ENCODE results near the gene CIT. TPM values are rescaled to one million over a fixed set of nuclear protein-coding genes. Genes with fewer than 3 reads are reported as not detected.
A peak's percentile ranks its signal among the peaks of the same experiment; 100 is the strongest.
"Not testable (repeated sequence)": the region's sequence is repeated elsewhere in the genome, so short reads cannot be mapped to it uniquely, and the experiment has no call there.

The CIT gene
- total and polyA plus RNA-seq, 2 experiments from 2014 or later = 1.4 to 30.3 TPM

DNA sequence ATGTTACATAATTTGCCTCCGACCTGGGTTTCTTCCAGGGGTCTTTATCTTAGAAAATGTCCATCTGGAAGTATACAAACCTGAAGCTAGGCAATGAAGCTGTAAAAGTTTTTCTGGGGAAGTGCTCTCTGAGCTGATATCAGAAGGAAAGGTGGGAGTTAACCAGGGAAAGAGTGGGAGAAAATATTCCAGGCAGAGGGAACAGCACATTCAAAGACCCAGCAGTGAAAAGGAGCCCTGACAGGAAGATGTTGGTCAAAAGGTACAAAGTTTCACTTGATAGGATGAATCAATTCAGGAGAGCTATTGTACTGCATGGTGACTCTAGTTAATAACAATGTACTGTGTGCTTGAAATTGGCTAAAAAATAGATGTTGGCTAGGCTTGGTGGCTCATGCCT lies 17.8 kb upstream of the CIT start:
- H3K27ac ChIP-seq = no peak overlapping the region
- no peak overlapping the region for H3K4me3 ChIP-seq
- H3K4me1 ChIP-seq (ENCODE audit: low read depth) = no peaks in the 10 kb centered on the region
- TF ChIP-seq, protein P1, sequence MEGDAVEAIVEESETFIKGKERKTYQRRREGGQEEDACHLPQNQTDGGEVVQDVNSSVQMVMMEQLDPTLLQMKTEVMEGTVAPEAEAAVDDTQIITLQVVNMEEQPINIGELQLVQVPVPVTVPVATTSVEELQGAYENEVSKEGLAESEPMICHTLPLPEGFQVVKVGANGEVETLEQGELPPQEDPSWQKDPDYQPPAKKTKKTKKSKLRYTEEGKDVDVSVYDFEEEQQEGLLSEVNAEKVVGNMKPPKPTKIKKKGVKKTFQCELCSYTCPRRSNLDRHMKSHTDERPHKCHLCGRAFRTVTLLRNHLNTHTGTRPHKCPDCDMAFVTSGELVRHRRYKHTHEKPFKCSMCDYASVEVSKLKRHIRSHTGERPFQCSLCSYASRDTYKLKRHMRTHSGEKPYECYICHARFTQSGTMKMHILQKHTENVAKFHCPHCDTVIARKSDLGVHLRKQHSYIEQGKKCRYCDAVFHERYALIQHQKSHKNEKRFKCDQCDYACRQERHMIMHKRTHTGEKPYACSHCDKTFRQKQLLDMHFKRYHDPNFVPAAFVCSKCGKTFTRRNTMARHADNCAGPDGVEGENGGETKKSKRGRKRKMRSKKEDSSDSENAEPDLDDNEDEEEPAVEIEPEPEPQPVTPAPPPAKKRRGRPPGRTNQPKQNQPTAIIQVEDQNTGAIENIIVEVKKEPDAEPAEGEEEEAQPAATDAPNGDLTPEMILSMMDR (IDR thresholded peaks at IDR 0.05; ENCODE audit: low read depth, low read length) = no peak
- no peak for DNase-seq (ENCODE audit: low read depth in 1 of 2, low spot score in 1 of 2)
- H3K27me3 ChIP-seq = no peaks in the 10 kb centered on the region
- H3K9me3 ChIP-seq (ENCODE audit: low read depth) = no peaks in the 10 kb centered on the region
- no peaks in the 10 kb centered on the region for H3K36me3 ChIP-seq

DNA sequence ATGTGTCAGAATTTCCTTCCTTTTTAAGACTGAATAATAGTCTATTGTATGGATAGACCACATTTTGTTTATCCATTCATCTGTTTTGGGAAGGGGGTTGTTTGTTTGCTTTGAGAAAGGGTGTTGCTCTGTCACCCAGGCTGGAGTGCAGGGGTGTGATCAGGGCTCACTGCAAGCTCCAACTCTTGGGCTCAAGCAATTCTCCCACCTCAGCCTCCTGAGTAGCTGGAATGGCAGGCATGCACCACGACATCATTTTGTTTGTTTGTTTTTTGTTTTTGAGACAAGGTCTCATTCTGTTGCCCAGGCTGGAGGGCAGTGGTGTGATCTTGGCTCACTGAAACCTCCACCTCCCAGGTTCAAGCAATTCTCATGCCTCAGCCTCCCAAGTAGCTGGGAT lies 15.5 kb upstream of the CIT start:
- H3K36me3 ChIP-seq; H3K4me1 ChIP-seq (ENCODE audit: low read depth); H3K4me3 ChIP-seq; DNase-seq (ENCODE audit: low read depth in 1 of 2, low spot score in 1 of 2); H3K9me3 ChIP-seq (ENCODE audit: low read depth); H3K27me3 ChIP-seq; H3K27ac ChIP-seq: not testable (repeated sequence)

DNA sequence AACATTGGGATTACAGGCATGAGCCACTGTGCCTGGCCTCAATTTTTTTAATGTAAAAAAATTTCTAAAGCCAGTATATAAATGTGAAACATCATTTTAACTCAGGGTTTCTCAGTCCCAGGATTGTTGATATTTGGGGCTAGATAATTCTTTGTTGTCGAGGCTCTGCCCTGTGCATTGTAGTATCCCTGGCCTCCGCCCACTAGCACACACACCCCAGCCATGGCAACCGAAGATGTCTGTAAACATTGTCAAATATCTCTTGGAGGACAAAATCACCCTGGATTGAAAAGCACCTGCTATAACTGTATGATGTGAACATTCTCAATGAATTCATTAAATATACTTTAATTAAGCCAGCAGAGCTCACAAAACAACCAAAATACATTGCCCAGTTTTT lies 8.4 kb upstream of the CIT start:
- H3K27me3 ChIP-seq = no peaks in the 10 kb centered on the region
- no peak overlapping the region for H3K27ac ChIP-seq
- H3K4me3 ChIP-seq = no peak overlapping the region
- DNase-seq (ENCODE audit: low read depth in 1 of 2, low spot score in 1 of 2) = no peak
- no peaks in the 10 kb centered on the region for H3K36me3 ChIP-seq
- TF ChIP-seq, protein P1 (IDR thresholded peaks at IDR 0.05; ENCODE audit: low read depth, low read length) = no peak
- no peaks in the 10 kb centered on the region for H3K4me1 ChIP-seq (ENCODE audit: low read depth)
- H3K9me3 ChIP-seq (ENCODE audit: low read depth) = no peaks in the 10 kb centered on the region

DNA sequence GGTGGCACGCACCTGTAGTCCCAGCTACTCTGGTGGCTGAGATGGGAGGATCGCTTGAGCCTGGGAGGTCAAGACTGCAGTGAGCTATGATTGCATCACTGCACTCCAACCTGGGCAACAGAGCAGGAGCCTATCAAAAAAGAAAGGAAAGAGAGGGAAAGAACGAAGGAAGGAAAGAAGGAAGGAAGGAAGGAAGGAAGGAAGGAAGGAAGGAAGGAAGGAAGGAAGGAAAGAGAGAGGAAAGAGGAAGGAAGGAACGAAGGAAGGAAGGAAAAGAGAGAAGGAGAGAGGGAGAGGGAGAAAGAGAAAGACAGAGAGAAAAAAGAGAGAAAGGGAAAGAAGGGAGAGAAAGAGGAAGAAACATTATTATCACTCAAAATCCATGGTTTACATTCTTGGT lies 6.7 kb upstream of the CIT start:
- not testable (repeated sequence) for H3K27me3 ChIP-seq; DNase-seq (ENCODE audit: low read depth in 1 of 2, low spot score in 1 of 2); H3K27ac ChIP-seq; H3K4me3 ChIP-seq; H3K36me3 ChIP-seq; H3K4me1 ChIP-seq (ENCODE audit: low read depth); H3K9me3 ChIP-seq (ENCODE audit: low read depth)

DNA sequence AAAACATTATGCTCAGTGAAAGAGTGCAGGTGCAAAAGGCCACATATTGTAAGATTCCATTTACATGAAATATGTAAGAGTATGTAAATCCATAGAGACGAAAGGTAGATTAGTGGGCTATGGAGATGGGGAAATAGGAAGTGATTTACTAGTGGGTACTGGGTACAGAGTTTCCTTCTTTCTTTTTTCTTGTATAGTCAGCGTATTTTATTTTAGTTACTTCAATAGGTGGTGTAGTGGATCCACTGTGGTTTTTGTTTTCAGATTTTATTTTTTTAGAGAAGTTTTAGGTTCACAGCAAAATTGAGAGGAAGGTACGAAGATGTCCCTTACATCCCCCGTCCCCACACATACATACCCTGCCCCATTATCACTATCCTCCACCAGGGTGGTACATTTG lies 6.1 kb upstream of the CIT start:
- DNase-seq (ENCODE audit: low read depth in 1 of 2, low spot score in 1 of 2) = no peak
- Histone ChIP-seq H3K27me3 (no peaks in the 10 kb centered on the region), H3K27ac (no peak overlapping the region), H3K36me3 (no peaks in the 10 kb centered on the region), H3K9me3 (ENCODE audit: low read depth) (no peaks in the 10 kb centered on the region), H3K4me1 (ENCODE audit: low read depth) (no peaks in the 10 kb centered on the region), H3K4me3 (no peak overlapping the region)
- TF ChIP-seq, protein P1 (IDR thresholded peaks at IDR 0.05; ENCODE audit: low read depth, low read length) = no peak

DNA sequence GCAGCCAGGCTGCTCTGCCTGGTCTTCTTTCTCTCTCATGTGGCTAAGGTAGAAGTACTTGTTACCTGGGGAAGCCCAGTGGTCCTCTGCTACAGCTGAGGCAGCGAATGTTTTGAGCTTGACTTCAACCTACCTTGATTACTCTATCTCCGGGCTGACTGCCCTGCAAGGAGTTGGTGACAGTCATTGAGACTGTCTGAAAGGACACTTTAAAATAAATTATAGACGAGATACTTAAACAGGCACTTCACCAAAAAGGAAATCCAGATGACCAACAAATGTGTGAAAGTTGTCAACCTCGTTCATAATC lies 474 bp upstream of the CIT start:
- peak overlapping the region; percentile 95 for H3K4me3 ChIP-seq
- H3K9me3 ChIP-seq (ENCODE audit: low read depth) = no peaks in the 10 kb centered on the region

DNA sequence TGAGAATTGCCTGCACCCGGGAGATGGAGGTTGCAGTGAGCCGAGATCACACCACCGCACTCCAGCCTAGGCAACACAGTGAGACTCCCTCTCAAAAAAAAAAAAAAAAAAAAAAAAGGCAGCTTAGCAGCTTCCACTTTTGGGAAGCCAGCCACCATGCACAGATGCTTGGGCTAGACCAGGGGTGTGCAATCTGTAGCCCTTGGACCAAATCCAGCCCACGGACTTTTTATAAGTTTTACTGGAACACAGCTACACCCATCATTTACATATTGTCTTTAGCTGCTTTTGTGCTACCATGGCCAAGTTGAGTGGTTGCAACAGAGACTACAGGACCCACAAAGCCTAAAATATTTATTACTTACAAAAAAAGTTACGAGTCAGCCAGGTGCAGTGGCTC lies 6.7 kb downstream of the CIT start:
- DNase-seq (ENCODE audit: low read depth in 1 of 2, low spot score in 1 of 2) = peak in 1 of 2 donors; percentile 11
- H3K36me3 ChIP-seq = peaks cover 2% of the 10 kb centered on the region
- no peak overlapping the region for H3K27ac ChIP-seq
- no peaks in the 10 kb centered on the region for H3K27me3 ChIP-seq
- TF ChIP-seq, protein P1 (IDR thresholded peaks at IDR 0.05; ENCODE audit: low read depth, low read length) = no peak
- H3K4me3 ChIP-seq = no peak overlapping the region
- no peaks in the 10 kb centered on the region for H3K4me1 ChIP-seq (ENCODE audit: low read depth)
- no peaks in the 10 kb centered on the region for H3K9me3 ChIP-seq (ENCODE audit: low read depth)

More for the DNA sequence above, 474 bp upstream of the CIT start:
- DNase-seq (ENCODE audit: low read depth in 1 of 2, low spot score in 1 of 2) = no peak
- TF ChIP-seq, protein P1 (IDR thresholded peaks at IDR 0.05; ENCODE audit: low read depth, low read length) = no peak
- H3K27ac ChIP-seq = no peak overlapping the region
- no peaks in the 10 kb centered on the region for H3K27me3 ChIP-seq
- H3K4me1 ChIP-seq (ENCODE audit: low read depth) = no peaks in the 10 kb centered on the region
- H3K36me3 ChIP-seq = peaks cover 2% of the 10 kb centered on the region

Data from cardiac muscle cell (in vitro differentiated cells and primary cell).